SKM-1 treated with dmso at 0.1 percent for 144 hours (cell line): ENCODE results near the gene GON4L.
"Not testable (repeated sequence)": the region's sequence is repeated elsewhere in the genome, so short reads cannot be mapped to it uniquely, and the experiment has no call there.

ENCODE experiments used
- DNase-seq: peaks from one replicate; lab custom pipeline; 2025; ENCODE audit not compliant: unreplicated experiment; lab: John Stamatoyannopoulos, UW

Gene GON4L

GRCh38 chr1:155827450-155827849 lies 29.6 kb downstream of the GON4L start:
- no peak for DNase-seq

DNA sequence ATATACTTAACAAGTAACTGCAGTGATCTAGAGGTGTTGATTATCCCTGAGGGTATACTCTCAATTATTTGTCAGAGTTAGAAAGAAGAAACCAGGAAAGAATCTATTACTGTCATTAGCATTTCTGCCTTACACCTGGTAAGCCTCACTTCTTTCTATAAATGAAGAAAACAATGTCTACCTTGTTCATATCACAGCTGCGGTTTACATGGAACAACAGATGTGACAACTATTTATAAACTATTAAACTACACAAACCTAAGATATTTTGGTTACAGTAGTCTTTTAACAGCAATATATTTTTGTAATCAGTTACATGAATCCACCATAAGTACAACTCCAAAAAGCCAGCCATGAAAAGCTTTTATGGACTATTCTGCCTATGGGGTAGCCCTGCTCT lies 40.7 kb downstream of the GON4L start:
- DNase-seq = no peak

GRCh38 chr1:155813672-155814071 lies 43.3 kb downstream of the GON4L start:
- no peak for DNase-seq

GRCh38 chr1:155812878-155813277 lies 44.1 kb downstream of the GON4L start:
- DNase-seq = no peak

GRCh38 chr1:155809088-155809487 lies 47.9 kb downstream of the GON4L start:
- no peak for DNase-seq

DNA sequence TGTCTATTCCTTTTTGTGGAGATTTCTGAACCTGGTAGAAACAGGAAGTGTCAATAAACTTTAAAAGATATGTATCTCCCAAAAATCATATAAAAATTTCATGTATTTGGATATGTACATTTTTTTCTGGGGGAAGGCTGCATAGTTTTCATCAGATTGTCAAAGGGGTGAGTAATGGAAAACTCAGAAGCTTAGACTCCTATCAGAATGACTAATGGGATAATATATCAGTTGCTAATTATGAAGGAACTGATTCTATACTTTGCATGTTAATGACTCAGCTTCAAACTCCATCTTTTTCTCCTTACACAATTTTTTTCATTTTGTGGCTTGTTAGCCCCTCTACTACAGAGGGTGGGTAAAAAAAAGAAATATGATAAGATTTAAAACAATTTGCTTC lies 55.9 kb downstream of the GON4L start:
- DNase-seq = no peak

DNA sequence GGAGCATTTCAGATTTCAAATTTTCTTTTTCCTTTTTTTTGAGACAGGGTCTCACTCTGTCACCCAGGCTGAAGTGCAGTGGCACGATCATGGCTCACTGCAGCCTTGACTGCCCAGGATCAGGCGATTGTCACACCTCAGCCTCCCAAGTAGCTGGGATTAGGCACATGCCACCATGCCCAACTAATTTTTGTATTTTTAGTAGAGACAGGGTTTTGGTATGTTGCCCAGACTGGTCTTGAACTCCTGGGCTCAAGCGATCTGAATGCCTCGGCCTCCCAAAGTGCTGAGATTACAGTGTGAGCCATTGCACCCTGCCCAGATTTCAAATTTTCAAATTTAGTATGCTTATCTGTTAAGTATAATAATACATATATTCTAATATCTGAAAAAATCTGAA lies 61.4 kb downstream of the GON4L start:
- DNase-seq = not testable (repeated sequence)

- DNase-seq = no peak
These were observed 62.3 kb downstream of the GON4L start for GRCh38 chr1:155794605-155795245.

DNA sequence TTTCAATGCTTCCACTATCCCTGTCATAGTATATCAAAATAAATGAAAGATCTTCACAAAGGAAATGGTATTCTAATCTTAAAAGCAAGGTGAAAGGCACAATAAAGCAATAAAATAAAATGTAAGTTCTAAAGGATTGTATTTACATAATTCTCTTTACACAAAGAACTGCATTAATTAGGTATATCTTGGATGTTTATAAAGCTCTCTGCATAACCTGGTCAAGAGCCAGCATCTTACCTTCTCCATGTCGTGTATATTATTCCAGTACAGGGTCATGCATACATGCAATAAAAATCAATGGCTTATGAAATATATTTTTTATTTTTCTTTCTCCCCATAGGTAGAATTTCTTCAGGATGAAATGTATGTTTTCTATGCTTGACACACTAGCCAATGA lies 63.8 kb downstream of the GON4L start:
- DNase-seq = no peak

- no peak for DNase-seq
These were observed 79.4 kb downstream of the GON4L start for GRCh38 chr1:155777582-155777981.

GRCh38 chr1:155776414-155776813 lies 80.6 kb downstream of the GON4L start:
- DNase-seq = no peak

GRCh38 chr1:155773221-155773620 lies 83.8 kb downstream of the GON4L start:
- DNase-seq = no peak

DNA sequence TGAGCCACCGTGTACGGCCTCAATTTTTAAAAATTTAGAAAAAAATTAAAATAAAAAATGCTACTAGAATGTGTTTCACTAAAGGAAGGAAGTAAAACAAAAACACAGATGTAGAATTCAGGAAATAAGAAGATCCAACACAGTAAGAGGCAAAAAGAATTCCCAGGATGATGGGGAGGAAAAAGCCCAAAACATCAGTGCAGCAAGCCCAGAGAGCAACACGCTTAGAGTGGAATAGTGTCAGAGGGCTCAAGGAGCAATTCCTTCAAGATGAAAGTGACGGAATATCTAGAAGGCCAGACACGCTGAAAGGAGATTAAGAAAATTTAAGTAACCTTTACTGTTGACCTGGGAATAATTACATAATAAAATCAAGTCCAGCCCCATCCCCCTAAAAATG lies 87.8 kb downstream of the GON4L start:
- DNase-seq = no peak

DNA sequence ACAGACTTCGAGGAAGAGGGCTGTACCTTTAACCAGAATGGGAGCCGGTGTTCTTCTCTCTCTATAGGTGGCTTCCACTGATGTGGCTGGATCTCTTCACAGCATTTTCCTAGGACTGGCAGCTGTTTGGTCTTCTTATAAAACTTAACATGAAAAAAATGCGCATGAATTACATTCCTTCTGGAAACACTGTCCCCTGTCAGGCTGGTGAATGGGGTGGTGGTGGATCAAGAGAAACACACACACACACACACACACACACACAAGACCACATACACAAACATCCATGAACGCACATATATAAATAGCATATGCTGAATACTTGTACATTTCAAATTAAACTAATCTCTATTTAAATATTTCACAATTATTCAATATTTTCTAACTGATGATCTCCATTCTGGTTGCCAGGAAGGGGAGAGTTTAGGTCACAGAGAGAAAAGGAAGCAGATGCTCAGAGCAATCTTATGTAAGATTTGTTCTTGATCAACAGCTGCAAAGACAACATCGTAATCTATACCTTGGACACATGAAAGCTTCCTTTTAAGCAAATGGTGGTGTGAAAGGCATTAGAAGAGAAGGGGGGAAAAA lies 89.5 kb downstream of the GON4L start:
- DNase-seq = not testable (repeated sequence)

GRCh38 chr1:155763989-155764388 lies 93.0 kb downstream of the GON4L start:
- peak; percentile 86 for DNase-seq

DNA sequence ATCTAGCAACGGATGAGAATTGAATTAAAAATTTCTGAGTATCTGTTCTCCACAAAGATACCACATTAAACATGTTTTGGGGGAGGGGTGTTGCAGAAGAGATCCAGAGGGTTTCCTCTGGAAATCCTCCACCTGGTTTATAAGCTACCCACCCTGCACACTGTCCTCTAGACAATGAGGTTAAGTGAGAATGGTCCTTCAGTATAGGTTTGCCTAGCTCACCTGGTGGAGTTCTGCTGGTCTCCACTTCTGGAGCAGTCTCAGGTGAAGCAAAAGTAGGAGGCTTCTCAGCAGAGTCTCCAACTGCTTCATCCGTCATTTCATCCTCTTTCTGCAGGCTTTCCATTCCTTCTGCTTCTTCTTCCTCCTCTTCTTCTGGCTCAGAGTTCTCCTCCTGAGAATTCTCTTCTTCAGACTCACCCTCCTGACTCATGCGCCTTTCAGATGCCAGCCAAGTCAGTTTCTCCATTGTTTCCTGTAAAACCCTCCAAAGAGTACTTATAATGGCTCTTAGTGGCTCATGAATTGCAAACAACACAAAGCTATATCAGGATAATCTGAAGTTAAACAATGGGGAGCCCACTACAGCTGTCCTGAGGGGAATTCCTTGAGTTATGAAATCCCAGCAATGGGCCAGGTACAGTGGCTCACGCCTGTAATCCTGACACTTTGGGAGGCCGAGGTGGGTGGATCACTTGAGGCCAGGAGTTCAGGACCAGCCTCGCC lies 93.8 kb downstream of the GON4L start:
- DNase-seq = not testable (repeated sequence)

GRCh38 chr1:155761736-155762405 lies 95.1 kb downstream of the GON4L start:
- no peak for DNase-seq

DNA sequence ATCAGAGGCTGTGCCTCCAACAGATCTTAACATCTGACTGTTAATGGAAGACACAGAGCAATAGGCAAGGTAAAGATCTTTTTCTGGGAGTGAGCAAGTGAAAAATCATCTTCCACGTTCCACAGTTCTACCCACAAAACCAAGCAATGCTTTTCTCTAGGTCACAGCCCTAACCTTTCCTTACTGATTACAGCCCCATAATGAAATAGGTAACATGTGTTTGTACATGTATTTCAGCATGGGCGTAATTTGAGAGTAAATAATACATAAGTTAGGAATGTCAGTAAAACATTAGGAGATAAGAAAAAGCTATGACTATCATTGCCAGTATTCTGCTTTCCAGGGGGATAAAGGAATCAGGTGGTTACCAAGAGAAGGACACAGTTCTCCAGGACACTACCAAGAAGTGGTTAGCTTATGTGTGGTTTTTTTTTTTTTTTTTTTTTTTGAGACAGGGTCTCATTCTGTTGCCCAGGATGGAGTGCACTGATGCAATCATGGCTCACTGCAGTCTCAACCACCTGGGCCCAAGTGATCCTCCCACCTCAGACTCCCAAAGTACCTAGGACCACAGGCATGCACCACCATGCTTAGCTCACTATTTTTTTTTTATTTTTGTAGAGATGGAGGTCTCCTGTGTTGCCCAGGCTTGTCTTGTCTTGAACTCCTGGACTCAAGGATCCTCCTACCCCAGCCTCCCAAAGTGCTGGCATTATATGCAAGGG lies 96.1 kb downstream of the GON4L start:
- no peak for DNase-seq

GRCh38 chr1:155759966-155760630 lies 96.9 kb downstream of the GON4L start:
- no peak for DNase-seq

GRCh38 chr1:155759017-155759416 lies 98.0 kb downstream of the GON4L start:
- not testable (repeated sequence) for DNase-seq

- not testable (repeated sequence) for DNase-seq
These were observed 108.9 kb downstream of the GON4L start for GRCh38 chr1:155748141-155748540.
